GM12801 (cell line): ENCODE measurements around the gene COPE.

Experiments used
- TF ChIP-seq, protein P1 (sequence below): IDR thresholded peaks from one replicate; pipeline ENCODE4 v1.5.1; 2011; ENCODE audit warnings: control low read depth; ENCODE audit not compliant: insufficient read length; ENCODE audit errors: extremely low read depth

Gene COPE

DNA sequence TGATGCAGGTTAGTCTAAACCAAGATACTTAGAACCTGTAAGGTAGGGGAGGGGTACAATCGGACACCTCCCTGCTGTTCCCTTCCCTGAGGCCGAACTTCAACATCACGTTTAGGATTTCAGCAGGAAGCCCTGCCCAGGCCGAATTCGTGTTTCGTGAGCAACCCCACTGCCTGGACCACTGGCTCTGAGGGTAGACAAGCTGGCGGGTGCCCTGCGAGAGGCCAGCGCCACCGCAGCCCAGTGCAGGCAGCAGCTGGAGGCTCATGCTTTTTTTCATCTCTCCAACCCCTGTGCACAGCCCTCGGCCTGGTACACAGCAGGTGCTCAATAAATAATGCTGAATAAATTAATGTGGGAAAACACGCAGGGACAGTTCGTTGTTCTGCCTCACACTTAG is 14.1 kb upstream of the COPE start:
- TF ChIP-seq, protein P1, sequence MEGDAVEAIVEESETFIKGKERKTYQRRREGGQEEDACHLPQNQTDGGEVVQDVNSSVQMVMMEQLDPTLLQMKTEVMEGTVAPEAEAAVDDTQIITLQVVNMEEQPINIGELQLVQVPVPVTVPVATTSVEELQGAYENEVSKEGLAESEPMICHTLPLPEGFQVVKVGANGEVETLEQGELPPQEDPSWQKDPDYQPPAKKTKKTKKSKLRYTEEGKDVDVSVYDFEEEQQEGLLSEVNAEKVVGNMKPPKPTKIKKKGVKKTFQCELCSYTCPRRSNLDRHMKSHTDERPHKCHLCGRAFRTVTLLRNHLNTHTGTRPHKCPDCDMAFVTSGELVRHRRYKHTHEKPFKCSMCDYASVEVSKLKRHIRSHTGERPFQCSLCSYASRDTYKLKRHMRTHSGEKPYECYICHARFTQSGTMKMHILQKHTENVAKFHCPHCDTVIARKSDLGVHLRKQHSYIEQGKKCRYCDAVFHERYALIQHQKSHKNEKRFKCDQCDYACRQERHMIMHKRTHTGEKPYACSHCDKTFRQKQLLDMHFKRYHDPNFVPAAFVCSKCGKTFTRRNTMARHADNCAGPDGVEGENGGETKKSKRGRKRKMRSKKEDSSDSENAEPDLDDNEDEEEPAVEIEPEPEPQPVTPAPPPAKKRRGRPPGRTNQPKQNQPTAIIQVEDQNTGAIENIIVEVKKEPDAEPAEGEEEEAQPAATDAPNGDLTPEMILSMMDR, result no peak

DNA sequence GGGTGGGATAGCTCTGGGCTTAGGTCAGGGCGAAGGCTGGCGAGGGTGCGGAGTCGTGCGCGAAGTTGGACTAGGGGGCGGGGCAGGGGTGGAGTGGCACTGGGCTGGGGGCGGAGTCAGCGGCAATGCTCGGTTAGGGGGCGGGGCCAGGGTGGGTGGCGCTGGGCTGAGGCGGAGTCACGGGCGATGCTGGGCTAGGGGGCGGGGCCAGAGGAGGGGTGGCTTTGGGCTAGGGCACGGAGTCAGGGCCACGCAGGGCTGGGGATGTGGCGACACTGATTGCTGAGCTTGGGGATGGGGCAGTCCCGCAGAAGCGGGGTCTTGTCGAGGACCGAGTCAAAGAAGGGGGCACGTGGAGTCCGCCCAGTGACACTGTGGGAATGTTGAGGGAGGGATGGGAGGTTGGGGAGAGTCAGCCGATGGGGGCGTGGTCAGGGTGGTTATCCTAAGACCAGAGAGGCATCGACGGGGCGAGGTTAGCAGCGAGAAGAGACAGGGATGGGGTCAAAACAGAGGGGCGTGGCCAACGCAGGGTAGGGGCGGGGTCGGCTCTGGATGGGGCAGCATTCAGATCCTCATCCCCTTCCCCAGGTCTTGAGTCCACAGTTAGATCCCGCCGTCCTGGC is 13.1 kb upstream of the COPE start:
- TF ChIP-seq, protein P1, result no peak

DNA sequence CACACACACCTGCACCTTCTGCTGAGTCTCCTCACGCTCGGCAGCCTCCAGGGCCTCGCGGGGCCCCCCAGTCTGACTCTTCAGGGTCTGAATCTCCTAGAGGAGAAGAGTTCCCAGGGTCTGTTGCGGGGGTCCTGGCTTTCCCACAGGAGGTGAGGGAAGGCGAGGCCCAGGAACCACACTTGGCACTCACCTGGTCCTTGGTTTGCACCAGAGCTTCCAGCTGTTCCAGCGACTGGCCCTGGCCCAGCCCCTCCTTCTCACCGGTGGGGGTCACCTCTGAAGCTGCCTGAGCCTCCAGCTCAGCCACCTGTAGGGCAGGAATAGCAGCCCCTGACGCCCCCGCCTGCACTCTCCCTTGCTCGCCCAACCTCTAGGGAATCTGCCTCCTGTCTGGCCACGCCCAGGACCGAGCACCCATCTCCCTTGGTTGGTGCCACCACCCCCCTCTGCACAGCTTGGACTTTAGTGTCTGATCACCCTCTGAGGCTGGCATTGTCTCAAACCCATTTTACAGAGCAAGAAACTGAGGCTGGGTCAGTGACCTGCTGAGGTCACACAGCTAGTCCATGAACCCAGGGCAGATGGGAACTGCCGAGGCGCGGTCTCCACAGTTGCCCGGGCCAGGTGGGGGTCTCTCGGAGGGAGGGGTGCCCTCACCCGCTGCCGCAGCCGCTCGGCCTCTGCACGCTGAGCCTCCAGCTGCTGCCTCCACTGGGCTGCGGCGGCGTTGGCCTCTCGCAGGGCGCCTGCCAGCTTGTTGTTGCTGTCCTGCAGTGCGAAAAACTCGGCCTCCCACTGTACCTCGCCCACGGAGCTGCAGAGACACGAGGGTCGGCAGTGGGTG is 12.4 kb upstream of the COPE start:
- TF ChIP-seq, protein P1, result no peak

DNA sequence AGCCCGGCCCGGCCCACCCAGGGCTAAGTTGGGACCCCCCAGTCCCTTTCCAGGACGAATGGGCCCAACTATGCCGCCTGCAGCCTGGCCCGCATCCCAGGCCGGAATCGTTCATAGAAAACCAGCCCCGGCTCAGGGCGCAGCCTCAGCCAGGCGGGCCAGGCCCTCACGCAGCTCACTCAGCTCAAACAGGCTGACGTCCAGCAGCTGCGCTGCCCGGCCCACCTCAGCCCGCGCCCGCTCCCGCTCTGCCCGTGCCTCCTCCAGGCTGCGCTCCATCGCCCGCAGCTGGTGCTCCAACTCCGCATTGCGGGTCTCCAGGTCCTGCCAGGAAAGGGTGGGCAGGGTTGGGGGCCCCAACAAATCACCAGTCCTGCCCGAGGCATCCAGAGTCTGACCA is 10.1 kb upstream of the COPE start:
- TF ChIP-seq, protein P1, result no peak

DNA sequence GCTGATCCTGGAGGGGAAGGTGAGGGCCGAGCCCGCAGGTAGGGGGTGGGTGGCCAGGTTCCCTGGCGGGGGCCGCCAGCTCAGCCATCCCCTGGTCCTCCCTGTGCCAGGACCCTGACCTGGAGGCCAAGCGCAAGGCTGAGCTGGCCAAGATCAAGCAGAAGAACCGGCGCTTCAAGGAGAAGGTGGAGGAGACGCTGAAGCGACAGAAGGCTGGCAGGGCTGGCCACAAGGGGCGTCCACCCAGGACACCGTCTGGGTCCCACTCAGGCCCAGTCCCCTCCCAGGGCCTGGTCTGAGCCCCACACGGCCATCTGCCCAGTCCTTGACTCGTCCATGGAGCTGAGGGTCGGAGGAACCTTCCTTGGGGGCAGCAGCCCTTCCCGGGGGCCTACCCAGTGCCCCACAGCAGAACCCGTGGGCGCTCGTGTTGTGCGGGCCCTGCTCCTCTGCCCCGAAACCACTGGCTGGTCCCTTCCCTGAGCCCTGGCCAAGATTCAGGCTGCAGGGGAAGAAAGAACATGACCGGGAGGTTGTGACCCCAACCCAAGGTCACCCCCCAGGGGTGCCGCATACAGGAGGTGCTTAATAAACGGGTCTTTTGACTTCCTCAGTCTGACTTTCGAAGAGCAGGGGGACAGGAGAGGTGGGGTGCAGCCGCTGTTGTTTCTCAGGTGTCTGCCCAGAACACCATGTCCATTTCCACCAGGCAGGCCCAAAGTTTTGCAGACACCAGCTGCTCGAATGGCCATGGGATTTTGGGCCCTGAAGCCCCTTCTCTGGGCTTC is 9.0 kb upstream of the COPE start:
- TF ChIP-seq, protein P1, result no peak

DNA sequence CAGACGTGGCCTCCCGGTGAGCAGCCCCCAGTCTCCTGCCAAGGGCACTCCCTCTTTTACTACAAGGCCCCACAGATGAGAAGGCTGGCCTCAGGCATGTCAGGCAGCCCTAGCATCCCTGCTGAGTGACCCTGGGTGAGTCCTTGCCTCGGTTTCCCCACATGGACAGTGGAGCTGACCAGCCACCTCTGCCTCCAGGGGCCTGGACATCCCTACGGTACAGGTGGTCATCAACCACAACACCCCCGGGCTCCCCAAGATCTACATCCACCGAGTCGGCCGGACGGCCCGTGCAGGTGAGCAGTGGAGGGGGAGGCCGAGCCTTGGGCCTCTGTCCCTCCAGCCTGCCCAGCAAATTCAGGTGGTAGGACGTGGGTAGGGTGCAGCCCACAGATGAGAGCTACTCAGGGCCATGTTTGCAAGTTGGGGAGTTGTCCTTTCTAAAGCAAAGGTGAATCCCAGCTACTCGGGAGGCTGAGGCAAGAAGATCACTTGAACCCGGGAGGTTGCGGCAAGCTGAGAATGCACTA is 5.6 kb upstream of the COPE start:
- TF ChIP-seq, protein P1, result no peak
